Osteoblast (primary cell): ENCODE results near the gene NFIL3. TPM values are rescaled to one million over a fixed set of nuclear protein-coding genes. Genes with fewer than 3 reads are reported as not detected.

Experiments
- DNase-seq: peaks from one replicate; pipeline ENCODE4 v3.0.0; 2011; ENCODE audit warnings: low spot score, mixed read lengths; ENCODE audit not compliant: insufficient read length; ENCODE audit errors: missing footprints
- H2AFZ ChIP-seq: 2 replicates; pipeline ENCODE4 v1.6.0; 2011; ENCODE audit warnings: mild to moderate bottlenecking, low read length
- H3K27ac ChIP-seq: 2 replicates; pipeline ENCODE4 v1.5.1; 2011; ENCODE audit warnings: mild to moderate bottlenecking, low read depth, low read length, moderate library complexity
- H3K27me3 ChIP-seq: 2 replicates; pipeline ENCODE4 v1.6.0; 2012; ENCODE audit warnings: mild to moderate bottlenecking, control low read depth, inconsistent platforms, low read length, moderate library complexity; ENCODE audit not compliant: insufficient read depth
- H3K36me3 ChIP-seq: 2 replicates; pipeline ENCODE4 v1.5.1; 2011; ENCODE audit warnings: mild to moderate bottlenecking, low read length, control low read depth, moderate library complexity; ENCODE audit not compliant: insufficient read depth
- H3K4me1 ChIP-seq: 2 replicates; pipeline ENCODE4 v1.5.1; 2011; ENCODE audit warnings: mild to moderate bottlenecking, low read length, control low read depth, moderate library complexity; ENCODE audit not compliant: insufficient read depth
- H3K4me2 ChIP-seq: 2 replicates; pipeline ENCODE4 v1.6.0; 2011; ENCODE audit warnings: mild to moderate bottlenecking, low read length; ENCODE audit not compliant: insufficient read depth
- H3K4me3 ChIP-seq: fragments of 200-600 bp; sonication (generic); 3 replicates; pipeline ENCODE4 v1.5.1; 2012; ENCODE audit warnings: mild to moderate bottlenecking, low read length, inconsistent platforms; ENCODE audit not compliant: insufficient read depth
- H3K79me2 ChIP-seq: 2 replicates; pipeline ENCODE4 v1.6.0; 2012; ENCODE audit warnings: mild to moderate bottlenecking, low read length, control low read depth, inconsistent platforms; ENCODE audit not compliant: insufficient read depth
- H3K9me3 ChIP-seq: 2 replicates; pipeline ENCODE4 v1.5.1; 2011; ENCODE audit warnings: low read depth, low read length, control low read depth
- H4K20me1 ChIP-seq: 2 replicates; pipeline ENCODE4 v1.6.0; 2012; ENCODE audit warnings: mild to moderate bottlenecking, low read length, control low read depth; ENCODE audit not compliant: insufficient read depth
- total RNA-seq: library from RNA; depleted of rRNA; stranded (reverse); fragments of >200 nt; gene quantifications from 2 replicates; pipeline ENCODE4 v1.2.3, GENCODE V29; 2012
- TF ChIP-seq, protein P1 (sequence below): IDR thresholded peaks from 2 replicates; pipeline ENCODE4 v1.5.1; 2011; ENCODE audit warnings: mild to moderate bottlenecking, low read depth, low read length, moderate library complexity; ENCODE audit errors: extremely low read depth

NFIL3 gene
- total RNA-seq, 1 donor = 26.1 TPM

DNA sequence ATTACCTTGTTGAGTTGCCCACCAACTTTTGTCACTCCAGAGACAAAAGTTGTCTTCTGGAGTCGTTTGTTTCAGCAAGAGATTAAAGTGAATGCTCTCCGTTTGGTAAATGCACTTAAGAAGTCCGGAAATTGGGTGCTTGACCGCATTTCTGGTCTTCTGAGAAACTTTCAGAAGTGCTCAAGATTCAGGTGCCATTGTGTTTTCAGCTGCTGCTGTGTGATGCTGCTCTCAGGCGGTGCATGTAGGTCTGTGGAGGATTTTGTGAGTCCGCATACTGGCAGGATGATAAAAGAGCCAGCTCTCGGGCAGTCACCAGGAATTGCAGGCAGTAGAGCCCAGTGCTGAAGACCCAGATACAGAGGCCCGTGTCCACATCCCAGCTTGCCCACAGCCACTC, 5.9 kb upstream of the NFIL3 start:
- no peaks in the 10 kb centered on the region for H3K36me3 ChIP-seq
- H3K4me3 ChIP-seq = no peak overlapping the region
- H3K4me2 ChIP-seq = no peak overlapping the region
- DNase-seq = no peak
- H4K20me1 ChIP-seq = no peaks in the 10 kb centered on the region
- peaks cover 33% of the 10 kb centered on the region for H3K4me1 ChIP-seq
- H2AFZ ChIP-seq = no peak overlapping the region
- no peaks in the 10 kb centered on the region for H3K79me2 ChIP-seq
- no peaks in the 10 kb centered on the region for H3K27me3 ChIP-seq
- H3K27ac ChIP-seq = peak overlapping the region; percentile 53
- TF ChIP-seq, protein P1, sequence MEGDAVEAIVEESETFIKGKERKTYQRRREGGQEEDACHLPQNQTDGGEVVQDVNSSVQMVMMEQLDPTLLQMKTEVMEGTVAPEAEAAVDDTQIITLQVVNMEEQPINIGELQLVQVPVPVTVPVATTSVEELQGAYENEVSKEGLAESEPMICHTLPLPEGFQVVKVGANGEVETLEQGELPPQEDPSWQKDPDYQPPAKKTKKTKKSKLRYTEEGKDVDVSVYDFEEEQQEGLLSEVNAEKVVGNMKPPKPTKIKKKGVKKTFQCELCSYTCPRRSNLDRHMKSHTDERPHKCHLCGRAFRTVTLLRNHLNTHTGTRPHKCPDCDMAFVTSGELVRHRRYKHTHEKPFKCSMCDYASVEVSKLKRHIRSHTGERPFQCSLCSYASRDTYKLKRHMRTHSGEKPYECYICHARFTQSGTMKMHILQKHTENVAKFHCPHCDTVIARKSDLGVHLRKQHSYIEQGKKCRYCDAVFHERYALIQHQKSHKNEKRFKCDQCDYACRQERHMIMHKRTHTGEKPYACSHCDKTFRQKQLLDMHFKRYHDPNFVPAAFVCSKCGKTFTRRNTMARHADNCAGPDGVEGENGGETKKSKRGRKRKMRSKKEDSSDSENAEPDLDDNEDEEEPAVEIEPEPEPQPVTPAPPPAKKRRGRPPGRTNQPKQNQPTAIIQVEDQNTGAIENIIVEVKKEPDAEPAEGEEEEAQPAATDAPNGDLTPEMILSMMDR = no peak
- H3K9me3 ChIP-seq = no peaks in the 10 kb centered on the region

DNA sequence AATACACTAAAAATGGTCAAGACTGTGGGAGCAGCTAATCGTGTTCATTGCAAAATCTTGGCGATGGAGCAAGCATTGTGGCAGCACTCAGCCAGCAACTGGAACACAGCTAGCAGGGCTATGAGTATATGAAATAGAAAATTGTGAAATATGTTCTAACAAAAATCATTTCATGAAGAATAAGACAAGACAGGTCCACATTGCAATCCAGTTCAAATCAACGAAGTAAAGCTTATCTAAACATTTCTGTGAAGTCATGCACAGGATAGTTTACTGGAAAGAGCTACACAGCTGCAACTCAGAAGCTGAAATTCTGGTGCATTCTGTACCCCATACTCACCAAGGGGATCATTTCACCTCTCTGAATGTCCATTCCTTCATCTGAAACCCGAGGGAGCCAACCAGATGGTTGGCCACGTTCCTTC, 5.3 kb upstream of the NFIL3 start:
- TF ChIP-seq, protein P1 = no peak
- H3K4me2 ChIP-seq = no peak overlapping the region
- no peaks in the 10 kb centered on the region for H3K9me3 ChIP-seq
- no peak overlapping the region for H3K4me3 ChIP-seq
- peaks cover 35% of the 10 kb centered on the region for H3K4me1 ChIP-seq
- H2AFZ ChIP-seq = no peak overlapping the region
- H3K36me3 ChIP-seq = no peaks in the 10 kb centered on the region
- H3K27ac ChIP-seq = peak overlapping the region; percentile 53
- no peaks in the 10 kb centered on the region for H3K27me3 ChIP-seq
- no peaks in the 10 kb centered on the region for H4K20me1 ChIP-seq
- DNase-seq = peak; percentile 74
- H3K79me2 ChIP-seq = no peaks in the 10 kb centered on the region

DNA sequence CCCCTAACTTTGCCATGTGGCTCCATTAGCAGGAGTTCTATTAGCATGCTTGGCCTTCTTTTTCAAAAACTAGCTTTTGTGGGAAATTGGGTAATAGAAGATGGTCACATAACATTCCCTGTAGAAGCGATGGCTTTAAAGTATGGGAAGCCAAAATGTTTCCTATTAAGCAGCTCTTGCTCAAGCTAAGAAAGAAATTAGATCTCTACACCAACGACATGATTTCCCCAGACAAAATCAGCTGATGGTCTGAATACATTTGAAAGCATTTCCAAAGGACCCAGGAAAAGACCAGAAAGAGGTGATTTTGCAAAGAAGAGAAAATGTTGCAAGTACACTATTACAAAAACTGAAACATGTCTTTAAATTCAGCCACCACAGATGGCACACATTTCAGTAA, 4.8 kb upstream of the NFIL3 start:
- TF ChIP-seq, protein P1 = no peak
- H3K79me2 ChIP-seq = no peaks in the 10 kb centered on the region
- no peak for DNase-seq
- H2AFZ ChIP-seq = no peak overlapping the region
- H3K36me3 ChIP-seq = no peaks in the 10 kb centered on the region
- H3K27me3 ChIP-seq = no peaks in the 10 kb centered on the region
- H4K20me1 ChIP-seq = no peaks in the 10 kb centered on the region
- H3K4me3 ChIP-seq = no peak overlapping the region
- H3K4me1 ChIP-seq = peaks cover 33% of the 10 kb centered on the region
- no peaks in the 10 kb centered on the region for H3K9me3 ChIP-seq
- H3K4me2 ChIP-seq = no peak overlapping the region
- peak overlapping the region; percentile 53 for H3K27ac ChIP-seq

DNA sequence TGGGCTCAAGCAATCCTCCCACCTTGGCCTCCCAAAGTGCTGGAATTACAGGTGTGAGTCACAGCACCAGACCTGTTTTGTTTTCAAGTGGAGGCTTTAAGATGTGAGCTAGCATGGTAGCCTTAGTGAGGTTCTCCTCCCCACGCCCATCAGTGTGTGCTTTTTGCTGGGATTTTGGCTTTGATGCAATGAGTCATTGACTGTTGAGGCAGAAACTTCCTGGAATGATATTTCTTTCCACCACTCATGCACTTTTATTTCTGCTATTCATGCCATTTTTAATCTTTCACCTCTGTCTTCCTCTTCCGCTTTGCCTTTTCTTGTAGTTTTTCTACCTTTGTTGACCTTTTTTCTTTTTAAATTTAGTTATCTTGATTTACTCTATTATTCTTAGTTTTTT, 4.2 kb upstream of the NFIL3 start:
- H3K27ac ChIP-seq = peak overlapping the region; percentile 53

More for the DNA sequence above, 4.2 kb upstream of the NFIL3 start:
- H3K27me3 ChIP-seq = no peaks in the 10 kb centered on the region
- no peak overlapping the region for H2AFZ ChIP-seq
- H4K20me1 ChIP-seq = no peaks in the 10 kb centered on the region
- no peak overlapping the region for H3K4me3 ChIP-seq
- DNase-seq = peak; percentile 87
- TF ChIP-seq, protein P1 = no peak
- no peak overlapping the region for H3K4me2 ChIP-seq
- no peaks in the 10 kb centered on the region for H3K9me3 ChIP-seq
- peaks cover 4% of the 10 kb centered on the region for H3K79me2 ChIP-seq
- H3K4me1 ChIP-seq = peaks cover 30% of the 10 kb centered on the region
- H3K36me3 ChIP-seq = no peaks in the 10 kb centered on the region
